ENCODE data around the gene PLPP1. TPM values are rescaled to one million over a fixed set of nuclear protein-coding genes. Genes with fewer than 3 reads are reported as not detected.
A peak's percentile ranks its signal among the peaks of the same experiment; 100 is the strongest.

PLPP1 gene
- total and polyA plus RNA-seq, 2 of the 13 experiments (the other 11 are each of a cell fraction or from before 2014, with no cell fraction given), result 7.3 to 12.1 TPM

GRCh38 chr5:55535199-55535905 lies 588 bp upstream of the PLPP1 start (continued):
- TF ChIP-seq ZNF597 (CRISPR knock-in tag; IDR thresholded peaks at IDR 0.05) (no peak), ZNF367 (CRISPR knock-in tag; IDR thresholded peaks at IDR 0.05; ENCODE audit: borderline replicate concordance) (no peak), PHF8 (CRISPR knock-in tag; IDR thresholded peaks at IDR 0.05) (no peak), FOXA1 (IDR thresholded peaks at IDR 0.05) (no peak), FOXA1 (CRISPR knock-in tag; IDR thresholded peaks at IDR 0.05) (no peak), HHEX (CRISPR knock-in tag; IDR thresholded peaks at IDR 0.05) (no peak), FOXC1 (CRISPR knock-in tag; IDR thresholded peaks at IDR 0.05; ENCODE audit: borderline replicate concordance) (no peak), JUNB (CRISPR knock-in tag; IDR thresholded peaks at IDR 0.05; ENCODE audit: borderline replicate concordance) (no peak), EED (CRISPR knock-in tag; IDR thresholded peaks at IDR 0.05) (no peak), ZFP37 (CRISPR knock-in tag; IDR thresholded peaks at IDR 0.05; ENCODE audit: borderline replicate concordance) (no peak), MAX (IDR thresholded peaks at IDR 0.05) (no peak), BCLAF1 (IDR thresholded peaks at IDR 0.05) (no peak), GZF1 (CRISPR knock-in tag; IDR thresholded peaks at IDR 0.05) (no peak), RFXAP (CRISPR knock-in tag; IDR thresholded peaks at IDR 0.05; ENCODE audit: borderline replicate concordance) (no peak), ZIK1 (CRISPR knock-in tag; IDR thresholded peaks at IDR 0.05; ENCODE audit: borderline replicate concordance, low read depth) (no peak), THAP11 (CRISPR knock-in tag; IDR thresholded peaks at IDR 0.05) (0 out of 2 replicates have a peak, but pooled peaks have one; percentile 1), ZNF335 (CRISPR knock-in tag; IDR thresholded peaks at IDR 0.05) (no peak), RBM39 (IDR thresholded peaks at IDR 0.05; ENCODE audit: low read depth, low read length, poor library complexity, severe bottlenecking) (no peak), HNRNPK (IDR thresholded peaks at IDR 0.05; ENCODE audit: low read depth, low read length, poor library complexity, severe bottlenecking) (no peak)
- TF ChIP-seq, protein P1, sequence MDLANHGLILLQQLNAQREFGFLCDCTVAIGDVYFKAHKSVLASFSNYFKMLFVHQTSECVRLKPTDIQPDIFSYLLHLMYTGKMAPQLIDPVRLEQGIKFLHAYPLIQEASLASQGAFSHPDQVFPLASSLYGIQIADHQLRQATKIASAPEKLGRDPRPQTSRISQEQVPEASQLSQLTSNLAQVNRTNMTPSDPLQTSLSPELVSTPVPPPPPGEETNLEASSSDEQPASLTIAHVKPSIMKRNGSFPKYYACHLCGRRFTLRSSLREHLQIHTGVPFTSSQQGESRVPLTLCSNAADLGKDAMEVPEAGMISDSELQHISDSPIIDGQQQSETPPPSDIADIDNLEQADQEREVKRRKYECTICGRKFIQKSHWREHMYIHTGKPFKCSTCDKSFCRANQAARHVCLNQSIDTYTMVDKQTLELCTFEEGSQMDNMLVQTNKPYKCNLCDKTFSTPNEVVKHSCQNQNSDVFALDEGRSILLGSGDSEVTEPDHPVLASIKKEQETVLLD (CRISPR knock-in tag; IDR thresholded peaks at IDR 0.05; ENCODE audit: low read depth), result no peak
- TF ChIP-seq, protein P2, sequence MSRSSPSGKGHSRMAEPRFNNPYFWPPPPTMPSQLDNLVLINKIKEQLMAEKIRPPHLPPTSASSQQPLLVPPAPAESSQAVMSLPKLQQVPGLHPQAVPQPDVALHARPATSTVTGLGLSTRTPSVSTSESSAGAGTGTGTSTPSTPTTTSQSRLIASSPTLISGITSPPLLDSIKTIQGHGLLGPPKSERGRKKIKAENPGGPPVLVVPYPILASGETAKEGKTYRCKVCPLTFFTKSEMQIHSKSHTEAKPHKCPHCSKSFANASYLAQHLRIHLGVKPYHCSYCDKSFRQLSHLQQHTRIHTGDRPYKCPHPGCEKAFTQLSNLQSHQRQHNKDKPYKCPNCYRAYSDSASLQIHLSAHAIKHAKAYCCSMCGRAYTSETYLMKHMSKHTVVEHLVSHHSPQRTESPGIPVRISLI (CRISPR knock-in tag; IDR thresholded peaks at IDR 0.05; ENCODE audit: borderline replicate concordance), result no peak
- TF ChIP-seq, protein P3, sequence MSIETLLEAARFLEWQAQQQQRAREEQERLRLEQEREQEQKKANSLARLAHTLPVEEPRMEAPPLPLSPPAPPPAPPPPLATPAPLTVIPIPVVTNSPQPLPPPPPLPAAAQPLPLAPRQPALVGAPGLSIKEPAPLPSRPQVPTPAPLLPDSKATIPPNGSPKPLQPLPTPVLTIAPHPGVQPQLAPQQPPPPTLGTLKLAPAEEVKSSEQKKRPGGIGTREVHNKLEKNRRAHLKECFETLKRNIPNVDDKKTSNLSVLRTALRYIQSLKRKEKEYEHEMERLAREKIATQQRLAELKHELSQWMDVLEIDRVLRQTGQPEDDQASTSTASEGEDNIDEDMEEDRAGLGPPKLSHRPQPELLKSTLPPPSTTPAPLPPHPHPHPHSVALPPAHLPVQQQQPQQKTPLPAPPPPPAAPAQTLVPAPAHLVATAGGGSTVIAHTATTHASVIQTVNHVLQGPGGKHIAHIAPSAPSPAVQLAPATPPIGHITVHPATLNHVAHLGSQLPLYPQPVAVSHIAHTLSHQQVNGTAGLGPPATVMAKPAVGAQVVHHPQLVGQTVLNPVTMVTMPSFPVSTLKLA (IDR thresholded peaks at IDR 0.05), result no peak

Data from HepG2 (cell line).